ENCODE measurements around the gene PROSER3. TPM values are rescaled to one million over a fixed set of nuclear protein-coding genes. Genes with fewer than 3 reads are reported as not detected.

The PROSER3 gene
- total and polyA plus RNA-seq, 9 of the 15 experiments (the other 6 are each of a cell fraction or from before 2014, with no cell fraction given): 1.0 to 39.5 (median 5.1) TPM

GRCh38 chr19:35744430-35745327 lies 13.3 kb upstream of the PROSER3 start (continued):
- TF ChIP-seq THRA (IDR thresholded peaks at IDR 0.05): no peak
- peak; percentile 36; the same call in 1 of the 2 replicates for TF ChIP-seq ZFX (CRISPR knock-in tag; IDR thresholded peaks at IDR 0.05)
- TF ChIP-seq RBFOX2 (IDR thresholded peaks at IDR 0.05; ENCODE audit: low read depth, low read length): peak; percentile 86
- TF ChIP-seq MAX (CRISPR knock-in tag; IDR thresholded peaks at IDR 0.05): peak; percentile 71
- peak; percentile 43; the same call in 1 of the 2 replicates for TF ChIP-seq MYC (IDR thresholded peaks at IDR 0.05; ENCODE audit: low read depth, low read length)
- no peak for TF ChIP-seq MYC (CRISPR knock-in tag; IDR thresholded peaks at IDR 0.05; ENCODE audit: borderline replicate concordance, low read depth)

Measured in K562 (cell line).